ENCODE measurements around the gene MIDN.

The MIDN gene

DNA sequence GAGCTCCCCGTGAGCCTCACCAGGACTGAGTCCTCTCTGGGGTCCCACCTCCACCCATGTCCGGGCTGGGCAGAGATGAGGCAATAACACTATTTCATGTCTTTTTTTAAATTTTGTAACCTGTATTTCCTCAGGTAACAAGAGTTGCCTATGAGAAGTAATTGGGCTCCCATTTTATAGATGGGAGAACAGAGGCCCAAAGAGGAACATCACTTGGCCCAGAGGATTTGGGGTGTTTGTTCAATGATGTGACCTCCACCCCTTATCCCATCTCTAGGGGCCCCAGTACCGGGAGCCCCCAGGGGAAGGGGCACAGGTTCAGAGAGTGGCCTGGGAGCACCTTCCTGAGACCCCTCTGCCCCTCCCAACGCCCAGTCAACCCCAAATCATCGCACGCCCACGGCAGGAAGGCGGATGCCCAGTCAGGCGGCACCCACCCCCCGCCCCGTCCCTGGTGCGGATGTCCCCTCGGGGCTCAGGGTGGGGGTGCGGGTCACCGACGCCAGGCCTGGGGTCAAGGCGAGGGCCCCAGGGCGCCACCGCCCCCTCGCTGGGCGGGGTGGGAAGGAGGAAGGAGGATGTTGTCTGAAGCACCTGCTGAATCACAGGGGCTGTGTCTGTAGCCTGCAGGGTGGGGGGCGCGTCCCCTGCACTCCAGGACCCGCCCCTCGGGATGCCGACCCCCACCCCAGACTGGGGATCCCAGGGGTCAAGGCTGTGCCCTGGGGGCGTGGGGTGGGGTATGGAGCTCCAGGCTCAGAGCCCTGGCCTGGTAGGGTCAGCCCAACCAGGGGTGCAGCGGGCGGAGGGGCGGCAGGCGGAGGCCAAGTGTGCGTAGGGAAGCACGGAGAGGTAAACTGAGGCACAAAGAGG lies 11.7 kb downstream of the MIDN start:
- DNase-seq, result no peak

DNA sequence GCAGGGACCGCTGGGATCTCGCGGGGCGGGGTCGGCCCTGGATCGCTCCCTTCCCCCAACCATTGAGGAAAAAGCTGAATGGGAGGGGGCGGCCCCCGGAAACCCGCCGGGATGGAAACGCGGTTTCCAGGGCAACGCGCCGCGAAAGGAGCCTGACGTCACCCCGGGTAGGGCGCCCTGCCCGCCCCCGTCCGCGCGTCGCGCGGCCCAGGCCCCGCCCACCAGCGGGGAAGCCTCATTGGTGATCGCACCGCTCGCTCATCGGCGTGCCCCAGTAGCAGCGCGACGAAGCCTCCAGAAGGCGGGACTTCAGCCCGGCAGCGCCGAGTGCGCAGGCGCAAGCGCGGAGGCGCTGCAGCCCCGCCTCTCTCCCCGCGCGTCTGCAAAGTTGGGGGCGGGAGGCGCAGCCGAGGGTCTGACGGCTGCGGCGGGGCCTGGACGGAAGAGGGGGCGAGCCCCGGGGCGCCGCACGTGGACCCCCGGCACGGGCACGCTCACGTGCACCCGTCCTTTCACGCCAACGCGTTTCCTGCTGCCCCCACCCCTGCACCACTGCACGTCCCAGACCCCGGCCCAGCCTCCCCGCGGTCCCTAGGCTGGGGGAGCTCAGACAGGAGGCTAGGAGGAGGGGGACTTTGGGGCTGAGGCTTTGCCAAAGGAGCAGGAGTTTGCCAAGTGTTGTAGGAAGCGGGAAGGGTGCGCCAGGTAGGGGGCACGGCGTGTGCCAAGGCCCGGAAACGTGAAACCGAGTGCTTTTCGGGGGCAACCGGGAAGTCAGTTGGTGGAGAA lies 12.6 kb downstream of the MIDN start:
- DNase-seq, result peak; percentile 97

DNA sequence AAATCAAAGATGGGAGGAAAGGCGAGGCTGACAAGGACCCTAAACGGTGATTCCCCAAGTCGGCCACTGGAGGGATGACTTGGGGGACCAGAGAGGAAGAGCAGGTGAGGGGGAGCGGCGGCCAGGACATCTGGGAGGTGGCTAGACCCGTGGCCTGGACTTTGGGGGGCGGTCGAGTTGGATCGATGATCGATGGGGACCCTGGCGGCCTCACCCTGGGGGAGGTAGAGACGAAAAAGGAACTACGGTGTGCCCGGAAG lies 13.1 kb downstream of the MIDN start:
- DNase-seq, result no peak

DNA sequence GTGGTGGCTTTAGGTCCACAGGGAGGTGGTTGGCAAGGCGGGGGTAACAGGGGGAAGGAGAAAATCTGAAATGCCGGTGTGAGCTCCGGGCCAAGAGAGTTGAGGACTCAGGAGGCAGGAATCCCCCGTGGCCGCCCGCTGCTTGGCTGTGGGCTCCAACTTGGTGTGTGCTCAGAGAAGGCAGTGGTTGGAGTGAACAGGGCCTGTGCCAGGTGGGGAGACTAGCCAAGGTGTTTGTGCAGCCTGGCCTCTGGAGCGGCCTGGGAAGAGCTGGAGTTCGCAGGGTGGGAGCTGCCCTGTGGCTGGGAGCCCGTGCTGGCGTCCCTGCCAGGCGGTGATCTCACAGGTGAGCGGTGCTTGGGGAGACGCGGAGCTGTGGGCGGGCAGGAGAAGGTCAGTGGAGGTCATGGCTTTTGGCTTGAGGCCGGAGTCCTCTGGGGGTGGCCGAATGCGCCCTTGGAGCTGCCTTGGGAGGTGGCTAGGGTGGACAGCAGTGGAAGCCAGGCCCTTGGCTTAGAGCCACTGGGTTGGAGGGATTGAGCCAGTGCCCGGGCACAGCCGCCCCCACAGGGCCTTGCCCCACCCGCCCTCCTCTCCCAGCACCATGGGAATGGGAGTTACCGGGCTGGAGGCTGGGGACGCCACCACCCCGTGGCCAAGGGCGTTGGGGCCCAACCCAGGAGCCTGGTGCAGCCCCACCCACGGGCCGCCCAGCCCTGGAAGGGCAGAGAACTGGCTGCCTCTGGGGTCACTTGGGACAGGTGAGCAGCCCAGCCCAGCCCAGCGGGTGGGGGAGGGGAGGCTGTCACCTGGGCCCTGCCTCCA lies 13.6 kb downstream of the MIDN start:
- no peak for DNase-seq

DNA sequence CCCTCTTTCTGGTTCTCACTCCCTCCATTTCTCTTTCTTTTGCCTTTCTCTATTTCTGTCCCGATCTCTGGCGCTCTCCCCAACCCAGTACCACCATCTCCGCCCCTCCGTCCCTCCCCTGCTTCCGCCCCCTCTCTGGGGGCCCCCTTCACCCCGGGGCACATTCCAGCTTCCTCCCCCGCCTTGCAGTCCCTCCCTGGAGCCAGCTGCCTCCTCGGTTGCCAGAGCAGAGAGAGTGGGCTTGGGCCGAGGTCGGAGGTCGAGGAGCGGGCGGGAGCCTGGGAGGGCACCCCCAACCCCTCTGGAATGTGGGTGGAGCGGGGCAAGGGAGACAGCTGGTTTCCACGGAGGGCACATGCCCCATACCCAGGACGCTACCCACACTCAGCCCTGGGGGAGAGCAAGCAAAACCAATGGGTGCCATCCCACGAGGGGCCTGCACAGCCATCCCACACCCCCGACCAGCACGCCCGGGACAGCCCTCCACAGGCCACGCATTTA lies 14.3 kb downstream of the MIDN start:
- DNase-seq, result no peak

DNA sequence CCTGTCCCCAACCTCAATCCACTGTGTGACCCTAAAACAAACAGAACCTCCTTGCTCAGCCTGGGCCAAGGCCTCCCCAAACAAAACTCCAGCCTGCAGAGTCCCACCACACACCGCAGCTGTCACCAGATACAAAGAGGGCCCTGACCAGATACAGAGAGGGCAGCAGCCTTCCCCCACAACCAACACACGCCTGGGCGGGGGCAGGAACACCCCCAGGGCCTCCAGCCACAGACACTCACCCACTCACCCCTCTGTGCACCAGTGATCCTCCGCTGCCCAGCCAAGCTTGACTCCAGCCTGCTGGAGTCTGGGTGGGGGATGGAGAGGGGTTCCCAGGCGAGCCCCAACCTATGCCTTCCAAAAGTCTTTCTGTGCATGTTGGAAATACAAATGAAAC lies 14.8 kb downstream of the MIDN start:
- no peak for DNase-seq

DNA sequence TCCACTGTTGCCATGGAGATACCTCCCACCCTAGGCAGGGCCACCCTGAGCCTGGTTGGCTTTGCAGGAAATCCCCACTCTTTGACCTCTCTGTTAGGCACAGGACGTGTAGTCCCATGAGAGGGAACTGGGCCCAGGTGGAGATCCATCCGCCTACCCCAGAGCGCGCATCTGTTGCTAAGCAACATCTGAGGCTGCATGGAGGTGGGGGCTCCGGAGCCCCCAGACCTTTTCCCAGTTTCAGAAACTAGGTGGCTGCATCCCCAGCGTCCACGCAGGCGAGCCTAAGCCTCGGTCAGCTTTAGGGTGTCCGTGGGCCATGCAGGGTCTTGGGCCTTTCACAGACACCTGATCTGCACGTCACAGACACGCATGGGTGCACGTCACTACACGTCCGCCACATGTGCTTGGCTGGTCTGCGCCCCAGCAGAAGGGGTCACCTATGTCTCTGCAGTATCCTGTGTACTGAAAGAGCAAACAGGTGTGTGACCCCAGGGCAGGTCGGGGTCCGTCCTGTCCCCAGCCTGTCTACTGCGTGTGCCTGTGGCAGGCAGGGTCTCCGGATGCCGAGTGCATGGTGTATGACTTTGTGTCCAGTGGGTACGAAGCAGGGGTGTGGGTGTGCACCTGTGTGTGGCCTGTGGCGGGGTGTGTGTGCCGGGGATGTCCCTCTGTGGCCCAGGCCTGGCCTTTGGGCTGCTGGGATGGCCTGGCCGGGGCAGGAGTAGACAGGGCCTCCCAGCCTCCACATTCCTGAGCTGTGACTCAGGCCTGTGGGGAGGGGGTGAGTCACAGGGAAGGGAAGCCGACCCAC lies 16.6 kb downstream of the MIDN start:
- no peak for DNase-seq

DNA sequence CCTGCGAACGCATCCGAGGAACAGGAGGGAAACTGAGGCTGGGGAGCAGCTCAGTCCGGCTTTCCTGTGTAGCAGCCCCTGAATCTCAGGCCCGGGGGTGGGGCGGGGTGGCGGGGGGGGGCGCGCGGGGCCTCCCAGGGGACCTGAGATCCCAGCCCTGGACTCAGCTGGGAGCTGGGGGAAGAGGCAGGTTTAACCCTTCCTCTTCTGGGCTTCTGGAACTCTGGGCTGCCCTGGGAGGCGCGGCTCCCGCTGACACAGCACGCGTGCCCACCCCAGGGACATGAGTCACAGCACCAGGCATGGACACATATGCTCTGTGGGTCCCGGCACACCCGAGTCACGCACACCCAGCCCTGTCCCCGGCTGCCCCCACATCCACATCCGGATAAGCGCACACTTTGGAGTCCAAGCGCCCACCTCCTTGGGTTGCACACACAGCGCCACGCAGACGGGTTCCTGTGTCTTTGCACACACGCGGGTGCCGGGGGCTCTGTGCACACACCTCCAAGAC lies 17.3 kb downstream of the MIDN start:
- no peak for DNase-seq

DNA sequence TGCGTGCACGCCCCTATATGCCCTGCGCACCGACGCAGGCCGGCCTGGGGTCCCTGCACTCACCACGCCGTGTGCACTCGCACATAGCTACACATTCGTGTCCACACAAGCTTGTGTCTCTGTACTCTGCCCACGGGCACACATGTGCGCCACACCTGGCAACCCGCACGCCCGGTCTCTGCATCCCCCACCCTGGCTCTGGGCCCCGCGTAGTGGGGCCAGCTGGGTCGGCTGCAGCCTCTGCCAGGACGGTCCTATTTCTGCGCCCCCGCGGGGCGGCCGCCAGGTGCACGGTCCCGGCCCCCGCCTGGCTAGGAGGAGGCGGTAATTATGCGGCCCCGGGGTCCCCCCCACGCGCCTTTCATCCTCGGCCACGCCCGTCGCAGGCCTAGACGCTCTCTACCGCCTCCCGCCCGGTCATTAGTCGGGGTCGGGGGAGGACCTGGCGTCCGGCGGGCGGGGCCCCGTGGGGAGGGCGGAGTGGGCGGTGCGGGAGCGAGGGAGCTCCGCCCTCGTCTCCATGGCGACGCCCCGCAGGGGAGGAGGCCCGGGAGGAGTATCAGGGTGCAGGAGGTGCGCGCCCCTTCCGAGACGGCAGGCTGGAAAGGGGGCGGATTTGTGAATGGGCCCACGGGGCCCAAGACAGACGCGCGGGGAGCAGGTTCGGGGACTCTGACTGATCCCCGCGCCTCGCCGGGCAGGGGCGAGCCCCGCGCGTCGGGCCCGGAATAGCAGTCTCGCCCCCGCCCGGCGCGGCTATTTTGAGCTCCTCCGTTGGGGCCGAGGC lies 17.9 kb downstream of the MIDN start:
- DNase-seq, result peak; percentile 88

DNA sequence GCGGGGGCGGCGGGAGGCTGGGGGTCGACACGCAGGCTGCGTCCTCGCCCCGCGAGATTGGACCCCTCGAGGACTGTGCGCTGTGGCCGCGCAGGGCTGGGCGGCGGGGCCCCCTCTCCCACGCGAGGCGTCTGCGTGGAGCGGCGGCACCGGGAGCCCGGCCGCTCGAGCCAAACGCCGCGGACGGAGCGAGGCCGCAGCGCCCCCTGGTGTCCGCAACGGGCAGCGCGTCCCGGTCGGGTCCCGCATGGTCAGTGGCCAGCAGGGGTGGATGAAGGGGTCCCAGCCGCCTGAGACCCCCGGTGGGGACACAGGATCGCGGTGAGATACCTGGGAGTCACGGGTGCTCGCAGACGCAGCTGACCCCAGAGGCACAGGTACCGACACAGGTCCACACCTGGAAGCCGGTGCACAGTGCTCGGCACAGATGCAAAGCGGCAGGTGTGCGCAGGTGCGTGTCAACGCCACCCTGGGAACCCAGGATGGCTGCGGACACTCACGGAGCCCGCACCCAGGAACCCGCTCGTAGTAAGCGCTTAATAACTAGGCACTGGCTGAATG lies 18.6 kb downstream of the MIDN start:
- DNase-seq, result no peak

DNA sequence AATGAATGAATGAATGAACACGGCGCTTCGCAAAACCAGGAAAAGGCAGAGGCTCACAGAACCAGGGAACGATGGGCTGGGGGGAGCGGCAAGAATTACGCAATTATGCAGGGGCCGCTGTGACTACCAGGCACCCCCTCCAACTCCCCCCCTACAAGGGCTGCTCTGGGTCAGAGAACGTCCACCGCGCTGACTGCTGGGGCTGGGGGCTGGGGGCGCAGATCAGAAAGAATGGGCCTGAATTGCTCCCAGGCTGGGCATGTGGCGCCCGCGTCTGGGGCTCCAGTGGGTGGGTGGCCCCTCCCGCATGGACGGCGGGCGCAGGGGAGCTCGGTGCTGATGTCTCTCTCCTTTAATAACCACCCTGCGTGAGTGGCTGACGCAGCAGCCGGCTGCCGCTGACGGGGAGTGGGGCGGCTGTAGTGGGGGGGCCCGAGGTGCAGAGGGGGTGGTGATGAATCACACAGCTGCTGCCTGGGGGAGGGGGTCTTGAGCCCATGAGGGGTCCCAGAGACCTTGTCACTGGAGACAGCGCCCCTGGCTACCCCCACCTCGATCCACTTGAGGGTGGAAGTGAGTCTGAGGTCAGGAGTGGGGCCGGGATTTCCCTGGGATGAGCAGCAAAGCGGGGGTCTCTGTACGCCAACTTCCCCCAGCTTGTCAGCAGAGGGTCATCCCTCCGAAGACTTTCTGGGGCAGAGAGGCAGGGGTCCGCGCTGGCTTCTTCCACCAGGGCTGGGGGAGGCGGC lies 19.3 kb downstream of the MIDN start:
- no peak for DNase-seq

DNA sequence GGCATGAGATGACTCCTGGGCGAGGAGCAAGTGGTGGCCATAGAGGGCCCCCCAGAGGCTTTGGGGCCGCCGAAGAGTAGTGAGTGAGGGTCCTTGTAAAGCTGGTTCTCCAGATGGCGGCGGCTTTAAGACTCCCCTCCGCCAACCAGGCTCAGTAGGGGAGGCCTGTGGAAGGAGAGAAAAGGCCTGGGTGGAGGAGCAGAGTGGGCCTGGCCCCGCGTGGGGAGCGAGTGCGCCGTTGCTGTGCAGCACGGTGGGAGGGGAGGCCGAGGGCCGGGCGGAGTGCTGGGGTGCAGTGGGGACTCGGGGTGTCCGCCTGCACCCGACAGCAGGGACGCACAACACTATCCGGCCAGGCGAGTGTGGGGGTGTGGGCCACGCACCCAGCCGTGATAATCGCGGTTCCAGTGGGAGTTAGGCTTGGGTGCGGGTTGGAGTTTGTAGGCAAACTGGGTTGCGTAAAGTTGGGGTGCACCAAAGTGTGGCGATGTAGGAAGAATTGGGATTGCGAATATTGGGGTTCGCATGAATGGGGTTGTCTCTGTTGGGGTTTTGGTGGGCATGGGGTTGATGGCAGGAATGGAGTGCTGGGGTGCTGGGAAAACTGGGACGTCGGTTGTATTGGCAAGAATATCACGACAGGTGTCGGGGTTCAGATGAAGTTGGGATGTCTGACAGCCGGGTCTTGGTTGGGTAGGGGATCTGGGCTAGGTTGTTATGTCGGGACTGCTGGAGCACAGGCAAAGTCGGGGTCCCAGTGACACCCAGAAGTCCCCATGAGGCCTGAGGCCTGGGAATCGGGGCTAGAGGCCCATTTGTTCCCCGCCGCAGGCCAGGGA lies 20.1 kb downstream of the MIDN start:
- no peak for DNase-seq

DNA sequence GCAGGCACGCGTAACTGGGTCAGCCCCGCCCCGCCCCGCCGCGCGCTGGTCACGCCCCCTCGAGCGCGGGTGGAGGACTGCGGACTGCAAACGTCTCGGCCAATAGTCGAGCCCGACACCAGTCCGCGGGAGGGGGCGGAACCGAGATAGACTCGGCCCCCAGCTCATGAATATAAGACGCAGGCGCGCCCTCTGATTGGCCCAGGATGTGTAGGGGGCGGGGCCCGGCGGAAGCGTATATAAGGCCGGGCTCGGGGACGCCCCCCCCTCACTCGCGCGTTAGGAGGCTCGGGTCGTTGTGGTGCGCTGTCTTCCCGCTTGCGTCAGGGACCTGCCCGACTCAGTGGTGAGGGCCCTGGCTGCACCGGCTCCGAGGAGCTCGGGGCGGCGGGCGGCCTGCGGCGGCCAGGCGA lies 20.7 kb downstream of the MIDN start, which contains the start of gene CIRBP:
Gene CIRBP (plus strand): TSS at position 268 of the 413 bp plus-strand sequence. CDS start 1,602 bp downstream, outside the sequence.
- DNase-seq, result peak; percentile 99

DNA sequence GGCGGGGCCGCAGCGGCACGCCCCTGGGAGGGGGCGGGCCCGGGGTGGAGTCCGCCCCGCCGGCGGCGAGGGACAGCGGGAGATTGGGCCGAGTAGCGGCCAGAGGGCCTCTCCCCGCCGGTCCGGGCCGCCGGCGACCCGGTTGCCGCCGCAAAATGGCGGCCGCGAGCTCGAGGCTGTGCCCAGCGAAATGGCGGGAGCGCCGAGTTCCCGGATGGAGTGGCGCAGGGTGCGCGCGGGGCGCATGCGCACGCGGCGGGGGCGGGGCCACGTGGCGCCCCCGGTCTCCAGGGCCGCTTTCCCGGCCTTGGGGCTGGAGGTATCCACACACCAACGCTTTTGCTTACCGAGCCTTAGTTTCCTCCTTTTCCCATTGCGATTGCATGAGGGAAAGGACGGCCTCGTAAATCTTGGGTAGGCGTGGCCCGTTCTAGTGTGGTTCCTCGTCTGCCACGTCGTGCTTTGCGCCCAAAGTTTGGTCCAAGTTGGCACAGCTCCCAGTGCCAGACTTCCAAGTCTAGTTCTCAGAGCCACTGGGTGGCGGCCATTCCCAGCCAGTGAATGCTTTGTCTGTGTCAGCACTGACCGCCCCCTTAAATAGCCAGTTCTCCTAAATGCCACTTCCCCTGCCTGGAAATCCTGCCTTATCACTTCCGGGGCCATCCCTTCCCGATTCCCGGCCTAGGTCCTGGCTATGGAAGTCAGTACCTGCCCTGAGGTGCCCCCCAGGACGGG lies 21.3 kb downstream of the MIDN start:
- DNase-seq, result peak; percentile 84

DNA sequence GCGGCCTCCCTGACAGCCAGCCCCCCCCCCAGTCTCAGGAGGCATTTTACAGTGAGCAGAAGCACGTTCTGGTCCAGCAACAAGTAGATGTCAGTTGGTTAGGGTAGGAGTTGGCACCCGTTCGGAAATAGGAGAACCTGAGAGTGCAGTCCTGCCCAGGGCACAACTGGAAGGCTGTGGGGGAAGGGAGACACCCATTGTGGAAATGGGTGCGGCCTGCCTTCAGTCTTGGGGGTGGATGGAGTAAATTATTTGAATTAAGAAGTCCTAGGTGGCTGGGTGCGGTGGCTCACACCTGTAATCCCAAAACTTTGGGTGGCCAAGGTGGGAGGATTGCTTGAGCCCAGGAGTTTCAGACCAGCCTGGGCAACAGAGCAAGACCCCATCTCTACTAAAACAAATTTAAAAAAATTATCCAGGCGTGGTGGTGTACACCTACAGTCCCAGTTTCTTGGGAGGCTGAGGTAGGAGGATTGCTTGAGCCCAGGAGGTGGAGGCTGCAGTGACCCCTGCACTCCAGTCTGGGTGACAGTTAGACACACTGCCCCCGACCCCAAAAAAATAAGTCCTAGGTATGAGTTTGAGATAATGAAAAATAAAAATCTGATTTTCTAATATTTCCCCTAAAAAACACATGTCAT lies 21.9 kb downstream of the MIDN start:
- no peak for DNase-seq

DNA sequence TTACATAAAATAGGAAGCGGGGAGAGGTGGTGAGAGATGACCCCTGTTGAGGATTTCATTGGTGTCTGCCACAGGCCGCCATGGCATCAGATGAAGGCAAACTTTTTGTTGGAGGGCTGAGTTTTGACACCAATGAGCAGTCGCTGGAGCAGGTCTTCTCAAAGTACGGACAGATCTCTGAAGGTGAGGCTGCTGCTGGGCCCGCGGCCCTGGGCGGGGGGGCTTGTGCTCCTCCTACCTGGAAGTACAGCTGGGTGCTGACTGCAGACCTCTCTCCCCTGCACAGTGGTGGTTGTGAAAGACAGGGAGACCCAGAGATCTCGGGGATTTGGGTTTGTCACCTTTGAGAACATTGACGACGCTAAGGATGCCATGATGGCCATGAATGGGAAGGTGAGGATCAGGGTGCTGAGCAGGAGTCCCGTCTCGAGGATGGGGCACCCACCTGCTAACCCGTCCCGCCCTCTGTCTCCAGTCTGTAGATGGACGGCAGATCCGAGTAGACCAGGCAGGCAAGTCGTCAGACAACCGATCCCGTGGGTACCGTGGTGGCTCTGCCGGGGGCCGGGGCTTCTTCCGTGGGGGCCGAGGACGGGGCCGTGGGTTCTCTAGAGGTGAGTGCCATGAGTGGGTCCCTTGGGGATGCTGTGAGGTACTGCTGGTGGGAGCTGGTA lies 22.6 kb downstream of the MIDN start:
- DNase-seq, result no peak

Measured in CD4-positive, alpha-beta T cell treated with Interleukin-4 for 4 hours (primary cell).